GM18870 (cell line): Measurements from ENCODE around the gene NFKBIL1.
A peak's percentile ranks its signal among the peaks of the same experiment; 100 is the strongest.
"Not testable (repeated sequence)": the region's sequence is repeated elsewhere in the genome, so short reads cannot be mapped to it uniquely, and the experiment has no call there.

ENCODE experiments used
- ATAC-seq: cut with Tn5 transposase; IDR thresholded peaks from one replicate; pipeline ENCODE4 v1.9.1; 2021; ENCODE audit warnings: moderate library complexity; ENCODE audit not compliant: unreplicated experiment

Gene NFKBIL1

GRCh38 chr6:31534011-31534410, 13.4 kb upstream of the NFKBIL1 start:
- no peak for ATAC-seq

DNA sequence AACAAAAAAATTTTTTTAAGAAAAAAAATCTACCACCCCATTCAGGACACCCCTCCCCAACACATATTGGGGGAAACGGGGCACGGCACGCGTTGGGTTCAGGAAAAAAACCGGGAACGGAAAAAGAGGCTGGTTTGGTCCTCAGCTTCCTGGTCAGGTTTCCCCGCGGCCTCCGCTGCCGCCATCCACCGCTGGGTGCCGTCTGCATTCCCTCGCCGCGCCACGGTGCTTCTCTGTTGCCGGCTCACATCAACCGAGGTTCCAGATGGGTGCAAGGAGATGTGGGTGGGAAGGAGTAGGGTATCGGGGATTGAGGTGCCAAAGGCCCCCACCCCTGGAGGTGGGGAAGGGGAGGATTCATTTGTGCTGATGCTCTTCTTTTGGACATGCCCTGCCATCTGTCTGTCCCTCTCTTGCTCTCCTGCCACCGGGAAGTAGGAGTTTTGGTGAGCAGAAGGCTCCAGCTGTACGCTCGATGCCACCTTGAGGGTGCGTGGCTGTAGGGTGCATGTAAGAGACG, 12.8 kb upstream of the NFKBIL1 start:
- ATAC-seq: no peak

DNA sequence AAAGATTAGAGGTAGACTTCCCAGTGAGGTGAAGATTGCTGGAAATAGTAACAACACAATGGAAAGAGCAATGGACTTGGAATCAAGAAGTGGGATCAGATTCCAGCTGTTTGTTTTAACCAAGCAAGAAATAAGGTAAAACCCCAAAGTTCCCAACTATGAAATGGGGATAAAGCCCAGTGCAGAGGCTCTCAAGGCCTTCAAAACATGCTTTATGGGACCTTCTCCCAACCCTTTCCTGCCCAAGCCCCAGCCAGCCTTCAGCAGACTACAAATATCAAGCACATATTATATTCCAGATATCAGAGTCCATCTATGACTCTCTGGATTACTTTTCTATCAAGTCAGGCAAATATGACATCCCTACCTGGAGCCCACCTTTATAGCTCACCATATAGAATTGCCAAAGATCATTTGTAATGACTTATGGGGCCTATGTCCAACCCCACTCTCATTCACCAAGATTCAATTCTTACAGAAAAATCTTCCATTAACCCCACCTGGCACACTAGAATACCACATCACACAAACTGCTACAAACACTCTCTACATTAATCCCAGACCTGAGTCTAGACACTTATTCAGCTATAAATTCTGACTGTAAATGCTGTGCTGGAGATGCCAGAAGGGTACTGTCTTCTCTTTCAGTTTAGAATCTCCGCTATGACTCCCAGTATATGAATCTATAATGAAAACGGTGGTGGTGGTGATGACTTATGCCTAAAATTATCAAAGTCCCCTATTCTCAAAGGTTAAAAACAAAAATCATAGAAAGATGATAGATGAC, 11.7 kb upstream of the NFKBIL1 start:
- ATAC-seq: no peak

DNA sequence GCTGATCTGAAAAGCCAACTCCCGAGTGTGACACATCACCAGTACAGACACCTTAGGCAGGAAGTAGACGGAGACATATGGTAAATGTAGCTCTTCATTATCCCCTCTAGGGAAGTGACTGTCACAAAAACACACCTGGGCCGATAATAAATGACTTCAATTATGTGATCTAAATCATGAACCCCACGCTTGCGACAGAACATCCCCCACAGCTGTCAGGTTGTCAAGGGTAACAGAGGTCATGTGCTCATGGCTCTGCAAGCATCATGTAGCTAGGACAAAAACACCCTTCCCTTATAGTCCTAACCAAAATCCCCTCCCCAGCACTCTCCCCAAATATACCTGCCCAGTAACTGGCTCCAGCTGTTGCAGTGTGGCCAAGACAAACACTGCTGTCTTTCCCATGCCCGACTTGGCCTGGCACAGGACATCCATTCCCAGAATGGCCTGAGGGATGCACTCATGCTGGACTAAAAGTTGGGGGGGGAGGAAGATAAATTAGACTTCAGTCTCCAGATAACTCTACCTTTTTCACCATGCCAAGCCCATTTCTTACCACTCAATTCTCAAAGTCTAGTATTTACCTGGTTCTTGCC, 8.5 kb upstream of the NFKBIL1 start:
- no peak for ATAC-seq

DNA sequence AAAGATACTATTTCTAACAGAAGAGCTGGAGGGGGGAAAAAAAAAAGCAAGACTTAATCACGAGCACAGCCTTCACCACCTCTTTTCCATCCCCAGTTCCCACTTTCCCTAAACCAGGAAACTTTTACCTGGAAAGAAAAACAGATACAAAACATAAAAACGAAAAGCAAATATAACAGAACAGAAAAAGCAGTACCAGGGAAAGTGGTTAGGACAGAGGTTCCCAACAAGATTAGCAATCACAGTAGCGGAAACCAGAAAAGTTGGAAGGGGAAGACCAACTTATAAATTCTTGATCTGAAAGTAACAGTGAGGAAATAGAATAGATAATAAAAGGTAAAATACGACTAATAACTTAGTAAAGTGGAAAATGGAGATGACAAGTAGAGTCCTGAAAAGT, 6.8 kb upstream of the NFKBIL1 start:
- no peak for ATAC-seq

DNA sequence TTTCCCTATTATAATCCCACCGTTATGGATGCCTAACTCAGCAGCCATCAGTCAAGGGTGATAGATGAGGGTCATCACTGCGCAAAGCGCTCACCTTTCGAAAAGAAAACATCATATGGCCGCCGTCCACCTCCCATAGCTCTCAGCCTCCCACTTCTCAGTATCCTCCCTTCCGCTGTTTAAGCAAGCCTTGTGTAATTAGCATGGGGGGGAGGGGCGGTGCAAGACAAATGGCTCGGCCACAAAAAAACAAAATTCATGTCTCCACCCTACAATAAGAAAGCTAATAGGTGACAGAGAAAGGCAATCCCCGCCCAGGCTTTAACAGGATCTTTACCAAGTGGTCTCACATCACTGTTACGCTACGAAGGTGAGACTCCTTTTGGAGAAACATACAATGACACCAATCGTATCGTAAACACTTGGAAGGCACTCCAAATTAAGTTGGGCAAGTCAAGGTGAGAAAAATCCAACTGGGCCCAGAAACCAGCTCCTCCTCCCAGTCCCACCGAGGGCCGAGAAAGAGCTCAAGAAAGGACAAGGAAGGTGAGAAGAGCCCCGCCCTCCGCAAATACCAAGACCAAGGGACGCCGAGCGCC, 6.2 kb upstream of the NFKBIL1 start:
- ATAC-seq: no peak

GRCh38 chr6:31541658-31542521, 5.5 kb upstream of the NFKBIL1 start, which contains the start of gene DDX39B:
TSS of gene DDX39B (minus strand) at chr6:31542003. CDS start at chr6:31540532, 1,471 bp downstream.
- peak; percentile 50 for ATAC-seq

DNA sequence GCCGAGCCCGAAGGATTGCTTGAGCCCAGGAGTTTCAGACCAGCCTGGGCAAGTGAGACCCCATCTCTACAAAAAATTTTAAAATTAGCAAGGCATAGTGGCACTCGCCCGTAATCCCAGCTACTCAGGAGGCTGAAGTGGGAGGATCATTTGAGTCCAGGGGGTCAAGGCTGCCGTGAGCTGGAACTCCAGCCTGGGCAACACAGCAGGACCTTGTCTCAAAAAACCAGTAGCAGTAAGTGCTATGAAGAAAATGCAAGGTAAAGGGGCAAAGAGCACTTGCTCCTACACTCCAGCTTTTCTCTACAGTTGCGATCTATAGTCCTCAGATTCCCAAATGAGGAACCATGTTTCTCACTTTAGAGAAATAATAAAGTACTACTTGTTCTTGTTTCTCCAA, 3.8 kb upstream of the NFKBIL1 start:
- ATAC-seq: no peak

- ATAC-seq: no peak
Measured at GRCh38 chr6:31544676-31545075, 2.7 kb upstream of the NFKBIL1 start.

GRCh38 chr6:31545291-31545690, 2.1 kb upstream of the NFKBIL1 start:
- ATAC-seq: no peak

GRCh38 chr6:31546339-31546957, 960 bp upstream of the NFKBIL1 start, which contains the start of gene ATP6V1G2:
TSS of gene ATP6V1G2 (minus strand) at chr6:31546608. CDS start at chr6:31546559, 49 bp downstream.
- peak; percentile 42 for ATAC-seq

DNA sequence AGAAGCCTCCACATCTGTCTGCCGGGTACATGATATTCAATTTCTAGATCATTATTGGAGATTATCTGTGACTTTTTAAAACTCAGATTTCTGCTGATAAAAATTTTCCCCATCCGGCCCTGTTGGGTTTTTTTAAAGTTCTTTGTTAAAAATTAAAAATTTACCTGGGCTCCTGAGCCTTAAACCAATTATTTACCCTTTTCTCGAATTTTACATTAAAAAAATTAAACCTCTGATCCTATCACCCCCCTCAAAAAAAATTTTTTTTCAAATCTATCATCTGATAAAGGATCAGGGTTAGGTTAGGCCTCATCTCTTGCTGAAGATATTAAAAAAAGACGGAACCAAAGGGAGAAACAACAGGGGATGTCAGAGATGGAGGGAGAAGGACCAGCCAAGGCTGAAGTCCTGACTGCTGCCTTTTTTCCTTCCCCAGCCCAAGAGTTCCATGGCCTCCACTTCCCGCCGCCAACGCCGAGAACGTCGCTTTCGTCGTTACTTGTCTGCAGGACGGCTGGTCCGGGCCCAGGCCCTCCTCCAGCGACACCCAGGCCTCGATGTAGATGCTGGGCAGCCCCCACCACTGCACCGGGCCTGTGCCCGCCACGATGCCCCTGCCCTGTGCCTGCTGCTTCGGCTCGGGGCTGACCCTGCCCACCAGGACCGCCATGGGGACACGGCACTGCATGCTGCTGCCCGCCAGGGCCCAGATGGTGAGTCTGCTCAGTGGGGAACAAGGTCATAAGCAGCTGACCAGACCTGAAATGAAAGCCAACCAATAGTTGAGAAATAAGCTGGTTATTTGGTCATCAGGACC, 527 bp downstream of the NFKBIL1 start:
- ATAC-seq: no peak

DNA sequence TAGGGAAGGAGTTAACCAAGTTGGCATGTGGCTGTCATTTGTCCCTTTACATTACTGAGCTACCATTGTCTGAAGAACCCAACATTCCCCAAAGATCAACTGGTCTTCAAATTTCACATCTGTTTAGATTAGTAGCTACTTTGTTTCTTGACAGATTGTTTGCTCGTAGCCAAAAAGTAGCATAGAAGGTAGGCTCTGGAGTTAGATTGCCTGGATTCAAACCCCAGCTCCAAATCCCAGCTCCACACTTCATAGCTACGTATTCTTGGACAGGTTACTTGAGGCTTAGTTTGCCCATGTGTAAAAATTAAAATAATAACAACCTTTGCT, 1.1 kb downstream of the NFKBIL1 start:
- no peak for ATAC-seq

DNA sequence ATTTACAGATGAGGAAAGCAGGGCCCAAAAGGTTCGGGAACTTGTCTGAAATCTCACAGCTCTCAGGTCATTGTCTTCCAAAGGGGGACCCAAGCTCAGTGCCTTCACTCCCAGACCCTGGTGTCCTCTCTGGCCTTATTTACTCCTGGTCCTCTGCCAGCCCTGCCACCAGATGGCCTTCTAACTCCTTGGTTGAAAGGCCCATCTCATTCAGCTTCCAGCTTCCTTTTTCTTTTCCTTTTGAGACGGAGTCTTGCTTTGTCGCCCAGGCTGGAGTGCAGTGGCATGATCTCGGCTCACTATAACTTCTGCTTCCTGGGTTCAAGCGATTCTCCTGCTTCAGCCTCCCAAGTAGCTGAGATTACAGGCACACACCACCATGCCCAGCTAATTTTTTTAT, 4.0 kb downstream of the NFKBIL1 start:
- ATAC-seq: not testable (repeated sequence)

DNA sequence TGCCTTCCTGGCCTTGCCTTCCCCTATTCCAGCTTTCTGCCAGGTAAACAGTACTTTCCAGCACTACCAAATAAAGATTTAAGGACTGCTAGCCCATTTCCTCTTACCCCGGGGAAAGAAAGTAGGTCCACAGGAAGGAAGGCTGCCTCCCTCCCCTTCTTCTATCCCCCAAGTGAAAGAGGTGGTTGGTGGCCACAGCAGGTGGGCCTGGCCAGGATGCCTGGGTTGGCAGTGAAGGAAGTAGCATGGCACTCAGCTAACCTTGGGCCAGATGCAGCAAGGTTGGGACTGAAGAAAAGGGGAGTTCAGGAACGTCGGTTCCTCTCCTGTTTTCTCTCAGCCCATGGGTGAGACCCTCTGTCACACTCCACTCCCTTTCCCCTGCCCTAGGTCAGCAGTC, 8.9 kb downstream of the NFKBIL1 start:
- no peak for ATAC-seq

DNA sequence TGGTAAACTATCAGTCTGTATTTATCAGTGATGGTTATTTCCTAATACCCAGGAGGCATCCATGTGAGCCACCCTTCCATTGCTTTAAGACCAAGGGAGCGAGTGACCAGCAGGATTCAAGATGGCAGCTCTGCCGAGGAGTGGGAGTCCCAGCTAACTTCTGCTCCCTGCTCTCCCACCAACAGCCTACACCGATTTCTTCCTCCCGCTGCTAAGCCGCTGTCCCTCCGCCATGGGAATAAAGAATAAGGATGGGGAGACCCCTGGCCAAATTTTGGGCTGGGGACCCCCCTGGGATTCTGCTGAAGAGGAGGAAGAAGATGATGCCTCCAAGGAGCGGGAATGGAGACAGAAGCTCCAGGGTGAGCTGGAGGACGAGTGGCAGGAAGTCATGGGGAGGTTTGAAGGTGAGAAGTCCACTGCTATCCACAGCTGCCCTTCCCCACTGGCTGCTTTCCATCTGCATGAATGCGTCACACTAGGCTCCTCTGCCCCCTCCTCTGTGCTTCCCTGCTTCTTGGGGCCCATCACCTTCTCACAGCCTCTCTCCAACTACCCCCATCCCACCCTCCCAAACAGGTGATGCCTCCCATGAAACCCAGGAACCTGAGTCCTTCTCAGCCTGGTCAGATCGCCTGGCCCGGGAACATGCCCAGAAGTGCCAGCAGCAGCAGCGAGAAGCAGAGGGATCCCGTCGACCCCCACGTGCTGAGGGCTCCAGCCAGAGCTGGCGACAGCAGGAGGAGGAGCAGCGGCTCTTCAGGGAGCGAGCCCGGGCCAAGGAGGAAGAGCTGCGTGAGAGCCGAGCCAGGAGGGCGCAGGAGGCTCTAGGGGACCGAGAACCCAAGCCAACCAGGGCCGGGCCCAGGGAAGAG, 10.3 kb downstream of the NFKBIL1 start:
- no peak for ATAC-seq

DNA sequence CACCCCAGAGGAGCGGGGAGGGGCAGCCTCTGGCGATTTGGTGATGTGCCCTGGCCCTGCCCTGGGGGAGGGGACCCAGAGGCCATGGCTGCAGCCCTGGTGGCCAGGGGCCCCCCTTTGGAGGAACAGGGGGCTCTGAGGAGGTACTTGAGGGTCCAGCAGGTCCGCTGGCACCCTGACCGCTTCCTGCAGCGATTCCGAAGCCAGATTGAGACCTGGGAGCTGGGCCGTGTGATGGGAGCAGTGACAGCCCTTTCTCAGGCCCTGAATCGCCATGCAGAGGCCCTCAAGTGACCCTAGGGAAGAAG, 10.9 kb downstream of the NFKBIL1 start:
- ATAC-seq: no peak

DNA sequence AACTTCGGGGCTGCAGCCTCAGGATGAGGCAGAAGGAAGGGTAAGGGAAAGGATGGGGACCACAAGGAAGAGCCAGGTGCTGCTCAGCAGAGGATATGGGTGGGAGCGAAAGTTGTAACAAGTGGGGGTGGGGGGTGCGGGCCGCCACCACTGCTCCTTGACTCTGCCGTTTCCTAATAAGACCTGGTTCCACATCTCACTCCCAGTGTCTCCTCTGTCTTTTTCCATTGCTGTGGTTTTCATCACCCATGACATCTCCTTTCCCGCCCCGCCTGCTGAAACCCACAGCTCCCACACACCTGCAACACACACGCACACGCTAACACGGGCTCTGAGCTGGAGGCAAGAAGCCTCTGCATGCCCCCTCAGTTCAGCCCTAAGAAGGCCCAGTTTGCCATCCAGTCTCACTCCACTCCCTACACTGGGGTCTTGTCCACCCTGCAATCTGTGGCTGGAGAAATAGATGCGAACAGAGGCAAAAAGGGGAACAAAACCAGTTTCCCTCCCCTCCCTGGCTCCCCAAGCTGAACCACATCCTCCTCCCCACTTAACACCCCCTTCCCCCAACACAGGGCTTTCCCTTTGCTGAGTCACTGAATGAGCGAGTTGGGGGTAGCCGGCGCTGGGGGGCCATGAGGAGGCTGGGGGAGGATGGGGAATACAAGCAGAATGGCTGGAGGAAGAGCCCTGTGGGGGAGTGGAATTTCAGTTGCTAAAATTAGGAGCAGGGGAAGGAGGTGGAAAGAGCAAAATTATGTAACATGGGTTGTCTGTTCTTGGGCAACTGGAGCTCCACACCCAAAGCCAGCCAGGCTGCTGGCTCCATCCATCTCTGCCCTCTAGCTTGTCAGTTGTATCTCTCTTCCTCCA, 11.5 kb downstream of the NFKBIL1 start:
- no peak for ATAC-seq
